Lower leg skin (tissue), 3 donors: ENCODE results near the gene TTN.
"Not testable (repeated sequence)": the region's sequence is repeated elsewhere in the genome, so short reads cannot be mapped to it uniquely, and the experiment has no call there.

ENCODE experiments used
- CTCF ChIP-seq, 3 donors: fragments of 450-650 bp; IDR thresholded peaks; one replicate each; pipeline ENCODE4 v1.5.1; 2016; ENCODE audit warnings: antibody characterized with exemption in 3 of 3, mild to moderate bottlenecking in 3 of 3, moderate library complexity in 2 of 3
- POLR2A ChIP-seq, 2 donors: fragments of 450-650 bp; IDR thresholded peaks; one replicate each; pipeline ENCODE4 v1.6.1; 2016 to 2017; ENCODE audit warnings: antibody characterized with exemption in 2 of 2, mild to moderate bottlenecking in 1 of 2, moderate library complexity in 1 of 2

DNA sequence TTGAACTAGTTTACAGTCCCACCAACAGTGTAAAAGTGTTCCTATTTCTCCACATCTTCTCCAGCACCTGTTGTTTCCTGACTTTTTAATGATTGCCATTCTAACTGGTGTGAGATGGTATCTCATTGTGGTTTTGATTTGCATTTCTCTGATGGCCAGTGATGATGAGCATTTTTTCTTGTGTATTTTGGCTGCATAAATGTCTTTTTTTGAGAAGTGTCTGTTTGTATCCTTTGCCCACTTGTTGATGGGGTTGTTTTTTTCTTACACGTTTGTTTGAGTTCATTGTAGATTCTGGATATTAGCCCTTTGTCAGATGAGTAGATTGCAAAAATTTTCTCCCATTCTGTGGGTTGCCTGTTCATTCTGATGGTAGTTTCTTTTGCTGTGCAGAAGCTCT, 281.8 kb downstream of the TTN start:
- not testable (repeated sequence) for TF ChIP-seq CTCF, POLR2A (IDR thresholded peaks at IDR 0.05)
